Measurements from ENCODE around the gene SHISA6.

The SHISA6 gene

DNA sequence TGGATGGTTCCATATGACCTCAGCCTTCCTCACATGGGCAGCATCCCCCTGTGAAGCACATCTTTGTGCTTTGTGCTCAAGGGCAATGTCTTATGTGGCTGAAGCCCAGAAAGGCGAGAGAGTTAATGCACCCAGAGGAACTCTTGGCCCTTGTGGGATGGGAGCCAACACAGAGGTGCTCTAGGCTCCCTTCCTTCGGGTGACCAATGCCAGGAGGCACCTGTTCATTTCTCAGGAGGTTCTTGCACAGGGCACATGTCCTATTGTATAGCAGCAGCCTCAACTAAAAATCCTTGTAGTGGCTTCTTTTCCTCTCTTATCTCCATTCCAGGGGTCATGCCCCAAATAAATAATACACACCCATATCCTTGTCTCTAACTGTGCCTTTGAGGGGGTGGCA is 273.6 kb downstream of the SHISA6 start:
- DNase-seq (ENCODE audit: low read depth in 2 of 2, low spot score in 1 of 2): no peak

DNA sequence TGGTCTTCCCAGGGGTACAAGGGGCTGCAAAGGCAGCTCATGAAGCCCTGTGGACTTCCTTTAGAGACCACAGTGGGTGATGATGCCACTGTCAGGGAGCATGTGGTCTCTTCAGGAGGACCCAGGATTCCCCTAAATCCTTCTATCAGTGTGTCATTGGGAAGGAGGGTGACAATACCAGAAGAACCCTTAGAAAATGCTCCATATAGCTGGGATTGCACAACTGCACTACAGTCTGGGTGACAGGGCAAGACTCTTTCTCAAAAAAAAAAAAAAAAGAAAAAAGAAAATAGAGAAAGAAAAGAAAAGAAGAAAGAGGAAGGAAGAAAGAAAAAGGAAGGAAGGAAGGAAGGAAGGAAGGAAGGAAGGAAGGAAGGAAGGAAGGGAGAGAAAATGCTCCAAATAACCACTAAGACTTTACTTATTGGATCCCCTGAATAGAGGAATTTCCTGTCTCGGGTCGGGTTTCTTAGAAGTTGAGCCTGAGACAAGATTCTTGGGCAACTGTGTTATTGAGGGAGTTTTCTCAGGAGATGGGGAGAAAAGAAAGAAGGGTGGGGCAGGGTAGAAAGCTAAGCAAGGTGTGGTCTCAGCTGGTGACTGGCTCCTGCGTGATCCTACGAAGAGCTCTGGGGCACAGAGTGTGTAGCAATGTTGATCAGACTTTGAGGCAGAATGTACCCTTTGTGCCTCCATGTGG is 274.1 kb downstream of the SHISA6 start:
- no peak for DNase-seq (ENCODE audit: low read depth in 2 of 2, low spot score in 1 of 2)

DNA sequence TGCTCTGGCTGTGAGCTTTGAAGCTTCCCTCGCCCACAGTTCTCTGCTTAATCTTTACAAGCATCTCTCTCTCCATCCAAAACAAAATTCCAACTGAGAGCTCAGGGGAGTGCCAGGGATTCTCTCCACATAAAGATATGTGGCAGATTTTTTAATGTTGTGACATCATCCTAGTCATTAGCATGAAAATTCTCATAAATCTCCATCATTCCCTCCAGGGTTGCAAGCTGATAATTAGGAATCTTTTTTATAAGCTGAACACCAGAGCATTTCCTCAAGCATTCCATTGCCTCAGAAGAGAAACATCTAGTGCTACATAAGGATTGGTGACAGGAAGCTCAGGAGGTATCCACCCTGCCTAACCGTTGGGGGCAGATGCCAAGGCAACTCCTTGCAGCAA is 274.9 kb downstream of the SHISA6 start:
- DNase-seq (ENCODE audit: low read depth in 2 of 2, low spot score in 1 of 2): no peak

DNA sequence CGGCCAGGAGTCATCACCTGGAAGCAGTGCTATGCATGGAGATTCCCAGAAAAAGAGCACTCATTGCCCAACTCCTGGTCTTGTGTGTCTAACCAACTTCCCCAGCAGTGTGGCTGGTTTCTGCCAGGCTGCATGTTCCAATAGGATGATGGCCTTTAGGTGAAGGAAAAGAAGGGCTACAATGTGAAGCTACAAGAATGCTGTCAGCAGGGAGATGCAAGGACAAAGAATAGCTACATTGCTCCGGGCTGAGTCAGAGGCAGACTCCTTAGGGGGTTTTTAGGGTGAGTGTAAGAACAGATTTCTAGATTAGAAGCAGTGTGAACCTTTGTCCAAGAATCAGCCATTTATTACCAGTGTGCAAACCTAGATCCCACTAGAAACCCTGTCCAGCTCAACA is 294.2 kb downstream of the SHISA6 start:
- DNase-seq (ENCODE audit: low read depth in 2 of 2, low spot score in 1 of 2): no peak

DNA sequence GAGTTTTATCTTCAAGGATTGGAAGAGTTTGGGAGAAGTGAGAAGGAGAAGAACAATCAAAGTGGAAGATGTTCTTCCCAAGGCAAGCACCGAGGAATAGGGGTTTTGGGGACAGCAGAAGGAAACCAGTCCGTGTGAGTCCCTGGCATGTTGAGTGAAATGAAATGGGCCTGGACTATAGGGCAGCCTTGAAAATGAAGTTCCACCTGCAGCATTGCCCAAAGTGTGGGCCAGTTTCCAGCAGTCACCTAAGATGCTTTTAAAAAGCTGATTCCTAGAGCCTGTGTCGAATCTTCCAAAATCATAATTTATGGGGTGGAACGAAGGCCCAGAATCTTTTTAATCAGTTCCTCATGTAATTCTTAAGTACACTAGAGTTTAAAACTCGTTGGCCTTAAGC is 297.4 kb downstream of the SHISA6 start:
- no peak for DNase-seq (ENCODE audit: low read depth in 2 of 2, low spot score in 1 of 2)

DNA sequence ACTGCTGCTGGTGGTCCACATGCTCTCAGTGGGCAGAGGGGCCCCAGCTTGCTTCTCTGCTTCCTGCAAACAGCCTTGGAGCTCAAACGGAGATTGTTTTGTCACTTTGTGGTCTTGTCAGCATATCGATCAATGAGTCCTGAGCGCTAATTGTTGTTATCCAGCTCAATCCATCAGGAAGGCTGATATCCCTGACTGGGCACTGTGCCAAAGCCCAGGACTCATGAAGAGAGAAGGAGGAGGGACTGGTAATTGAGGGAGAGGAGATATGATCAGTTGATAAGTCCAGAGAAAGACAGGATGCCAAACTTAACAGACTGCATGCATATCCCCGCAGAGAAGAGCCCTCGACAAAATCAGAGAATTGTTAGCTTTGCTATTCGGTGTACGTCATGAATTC is 298.6 kb downstream of the SHISA6 start:
- DNase-seq (ENCODE audit: low read depth in 2 of 2, low spot score in 1 of 2): no peak

DNA sequence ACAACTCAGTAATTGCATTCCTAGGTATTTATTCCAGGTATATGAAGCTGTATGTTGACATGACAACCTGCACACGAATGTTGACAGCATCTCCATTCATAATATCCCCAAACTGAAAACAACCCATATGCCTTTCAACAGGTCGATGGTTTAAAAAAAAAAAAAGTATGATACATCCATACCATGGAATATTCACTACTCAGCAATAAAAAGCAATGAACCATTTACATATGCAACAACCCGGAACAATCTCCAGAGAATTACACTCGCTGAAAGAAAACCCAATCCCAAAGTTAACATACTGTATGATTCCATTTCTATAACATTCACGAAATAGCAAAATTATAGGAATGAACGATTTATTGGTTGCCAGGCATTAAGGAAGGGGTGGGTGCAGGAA is 304.0 kb downstream of the SHISA6 start:
- no peak for DNase-seq (ENCODE audit: low read depth in 2 of 2, low spot score in 1 of 2)

DNA sequence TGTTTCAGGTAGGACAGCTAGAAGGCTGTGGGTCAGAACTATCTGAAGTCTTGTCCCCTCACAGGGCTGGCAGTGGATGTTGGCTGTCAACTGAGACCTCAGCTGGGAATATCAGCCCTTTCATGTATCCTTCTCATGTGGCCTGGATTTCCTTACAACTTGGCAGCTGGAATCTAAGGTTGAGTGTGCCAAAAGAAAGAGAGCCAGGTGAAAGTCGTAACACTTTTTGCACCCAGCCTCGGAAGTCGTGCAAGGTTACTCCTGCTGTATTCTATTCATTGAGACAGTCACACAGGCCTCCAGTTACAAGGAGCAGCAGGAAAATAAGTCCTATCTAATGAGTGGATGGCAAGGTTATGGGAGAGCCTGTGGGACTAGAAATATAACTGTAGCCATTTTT is 304.7 kb downstream of the SHISA6 start:
- DNase-seq (ENCODE audit: low read depth in 2 of 2, low spot score in 1 of 2): no peak

DNA sequence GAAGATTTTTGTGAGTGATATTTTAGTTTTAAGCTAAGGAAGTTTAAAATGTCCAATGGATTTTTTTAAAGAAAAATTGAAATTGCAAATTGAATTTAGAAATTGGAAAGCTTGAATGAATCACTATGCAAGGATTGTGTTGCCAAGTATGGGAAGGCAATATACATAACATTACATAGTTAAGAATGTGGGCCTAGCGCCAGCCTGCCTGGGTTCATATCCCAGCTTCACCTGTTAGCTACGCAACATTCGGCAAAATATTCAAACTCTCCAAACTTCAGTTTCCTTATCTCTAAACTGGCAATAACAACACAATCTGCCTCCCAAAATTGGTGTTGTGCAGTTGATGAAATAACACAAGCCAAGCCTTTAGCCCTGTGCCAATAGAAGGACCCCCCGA is 306.8 kb downstream of the SHISA6 start:
- no peak for DNase-seq (ENCODE audit: low read depth in 2 of 2, low spot score in 1 of 2)

DNA sequence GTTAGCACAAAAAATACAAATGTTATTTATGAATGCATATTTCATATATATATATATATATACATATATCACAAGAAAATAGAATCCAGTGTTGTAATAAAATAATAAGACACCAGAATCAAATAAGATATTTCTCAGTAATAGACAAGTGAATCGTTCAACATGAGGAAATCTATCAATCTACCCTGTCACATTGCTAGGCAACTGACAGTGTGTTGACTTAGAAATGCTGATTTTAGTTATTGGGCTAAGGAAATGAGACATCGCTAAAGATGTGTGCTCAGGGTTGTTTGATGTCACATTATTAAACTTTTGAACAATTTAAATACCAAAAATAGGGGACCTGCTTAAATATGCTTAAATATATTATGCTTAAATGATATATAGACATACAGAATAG is 307.4 kb downstream of the SHISA6 start:
- DNase-seq (ENCODE audit: low read depth in 2 of 2, low spot score in 1 of 2): no peak

DNA sequence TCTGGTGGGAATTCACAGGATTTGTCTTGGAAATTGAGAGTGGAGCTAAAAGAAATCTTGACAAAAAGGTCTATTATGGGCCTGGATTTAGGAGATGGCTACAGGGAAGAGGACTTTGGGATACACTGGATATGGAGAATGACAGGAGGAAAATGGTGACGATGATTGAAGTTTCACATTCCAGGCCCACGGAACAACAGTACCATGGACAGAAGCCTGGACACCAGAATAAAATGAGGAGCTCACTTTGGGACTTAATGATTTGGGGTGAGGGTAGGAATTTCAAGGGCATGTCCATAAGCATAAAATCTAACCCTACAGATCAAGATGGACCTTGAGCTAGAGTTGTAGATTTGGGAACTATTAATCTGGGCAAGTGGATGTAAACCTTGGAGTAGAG is 309.4 kb downstream of the SHISA6 start:
- no peak for DNase-seq (ENCODE audit: low read depth in 2 of 2, low spot score in 1 of 2)

DNA sequence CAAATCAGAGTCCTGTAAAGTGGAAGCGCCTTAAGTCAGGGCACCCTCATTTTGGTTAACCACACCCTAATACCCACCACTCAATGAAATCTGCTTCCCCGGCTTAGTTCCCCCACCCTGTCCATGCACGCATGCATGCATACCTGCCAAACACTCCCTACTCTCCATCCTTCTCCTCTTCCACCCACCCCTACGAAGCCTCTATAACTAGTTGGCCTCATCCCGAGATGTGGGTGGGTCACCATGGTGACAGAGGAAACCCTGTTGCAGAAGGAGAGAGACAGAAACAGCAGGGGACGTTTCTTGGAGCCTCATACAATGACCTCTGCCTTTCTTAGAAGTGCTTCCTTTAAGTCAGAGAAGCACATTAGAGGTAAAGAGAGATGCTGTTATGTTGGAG is 310.4 kb downstream of the SHISA6 start:
- DNase-seq (ENCODE audit: low read depth in 2 of 2, low spot score in 1 of 2): no peak

DNA sequence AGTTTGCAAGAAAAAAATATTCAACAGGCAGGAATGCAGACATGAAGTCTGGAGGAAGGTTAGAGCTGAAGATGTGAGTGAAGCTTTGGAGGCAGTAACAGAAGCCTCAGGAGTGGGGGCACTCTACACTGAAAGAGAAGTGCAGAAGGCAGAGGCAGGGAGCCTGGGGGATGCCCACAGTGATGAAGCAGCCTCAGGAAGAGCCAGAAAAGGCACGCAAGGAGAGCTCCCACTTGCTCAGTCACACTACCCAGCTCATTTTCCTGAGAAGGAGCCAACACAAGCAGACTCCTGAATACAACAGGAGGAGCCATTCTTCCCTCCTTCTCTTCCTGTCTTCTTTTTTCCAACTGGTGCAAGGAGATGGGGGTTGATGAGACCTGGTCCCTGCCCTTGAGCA is 312.1 kb downstream of the SHISA6 start:
- no peak for DNase-seq (ENCODE audit: low read depth in 2 of 2, low spot score in 1 of 2)

DNA sequence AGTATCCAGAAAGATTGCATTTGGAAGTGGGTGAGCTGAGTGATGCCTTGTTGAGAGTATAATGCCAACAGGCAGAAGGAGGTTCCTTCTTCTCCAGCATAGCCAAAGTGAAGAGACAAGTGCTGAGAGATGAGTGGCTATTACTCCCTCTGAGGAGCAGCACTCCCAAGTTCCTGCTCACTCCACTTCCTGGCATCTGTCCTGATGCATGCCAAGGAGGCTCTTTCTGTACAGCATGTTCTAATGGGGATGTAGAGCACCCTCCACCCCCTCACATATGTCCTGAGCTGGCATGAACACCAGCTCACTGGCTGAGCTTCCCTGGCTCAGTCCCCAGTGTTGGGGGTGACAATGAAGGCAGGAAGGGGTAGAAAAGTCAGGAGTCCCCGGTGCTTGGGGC is 313.0 kb downstream of the SHISA6 start:
- no peak for DNase-seq (ENCODE audit: low read depth in 2 of 2, low spot score in 1 of 2)

DNA sequence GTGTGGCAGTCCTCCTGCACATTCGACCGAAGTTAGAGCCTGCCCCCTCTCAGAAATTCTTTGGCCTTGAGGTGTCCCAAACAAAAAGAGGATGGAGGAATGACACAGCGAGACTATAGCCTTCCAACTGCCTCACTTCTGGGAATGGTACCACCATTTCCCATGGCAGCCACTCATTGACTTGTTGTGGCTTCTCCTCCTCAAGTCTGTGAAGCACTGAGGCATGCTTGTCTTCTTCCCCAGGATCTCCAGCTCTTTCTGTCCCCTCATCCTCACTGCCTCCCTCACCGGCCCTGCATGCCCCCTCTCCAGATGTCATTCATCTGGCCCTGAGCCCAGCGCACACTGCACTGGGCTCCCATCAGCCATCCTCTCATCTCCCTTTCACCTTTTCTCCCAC is 313.5 kb downstream of the SHISA6 start:
- DNase-seq (ENCODE audit: low read depth in 2 of 2, low spot score in 1 of 2): no peak

DNA sequence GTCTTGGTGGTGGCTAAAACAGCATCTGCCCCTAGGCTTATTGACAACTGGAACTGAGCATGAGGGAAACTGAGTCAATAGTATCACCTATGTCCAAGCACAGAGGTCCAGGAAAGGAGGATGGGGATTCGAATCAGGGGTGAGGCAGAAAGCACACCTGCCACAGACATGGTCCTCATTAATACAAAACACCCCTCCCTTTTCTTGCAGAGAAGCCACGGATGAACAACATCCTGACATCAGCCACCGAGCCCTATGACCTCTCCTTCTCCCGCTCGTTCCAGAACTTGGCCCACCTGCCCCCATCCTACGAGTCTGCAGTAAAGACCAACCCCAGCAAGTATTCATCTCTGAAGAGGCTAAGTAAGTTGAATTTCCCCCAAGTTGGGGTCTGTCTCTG is 314.5 kb downstream of the SHISA6 start:
- DNase-seq (ENCODE audit: low read depth in 2 of 2, low spot score in 1 of 2): no peak

DNA sequence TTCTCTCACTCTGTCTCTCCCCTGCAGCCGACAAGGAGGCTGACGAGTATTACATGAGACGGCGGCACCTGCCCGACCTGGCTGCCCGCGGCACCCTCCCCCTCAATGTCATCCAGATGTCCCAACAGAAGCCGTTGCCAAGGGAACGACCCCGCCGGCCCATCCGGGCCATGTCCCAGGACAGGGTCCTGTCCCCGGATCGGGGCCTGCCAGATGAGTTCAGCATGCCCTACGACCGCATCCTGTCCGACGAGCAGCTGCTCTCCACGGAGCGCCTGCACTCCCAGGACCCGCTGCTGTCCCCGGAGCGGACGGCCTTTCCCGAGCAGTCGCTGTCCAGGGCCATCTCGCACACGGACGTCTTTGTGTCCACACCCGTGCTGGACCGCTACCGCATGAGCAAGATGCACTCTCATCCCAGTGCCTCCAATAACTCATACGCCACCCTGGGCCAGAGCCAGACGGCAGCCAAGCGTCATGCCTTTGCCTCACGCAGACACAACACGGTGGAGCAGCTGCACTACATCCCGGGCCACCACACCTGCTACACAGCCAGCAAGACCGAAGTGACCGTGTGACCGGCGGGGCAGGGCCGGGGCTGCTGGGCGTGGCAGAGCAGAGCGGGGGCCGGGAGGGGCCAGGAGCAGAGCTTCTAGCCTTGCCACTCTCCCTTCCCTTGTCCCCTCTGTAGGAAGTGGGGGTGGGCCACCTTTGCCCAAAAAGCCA is 316.9 kb downstream of the SHISA6 start:
- no peak for DNase-seq (ENCODE audit: low read depth in 2 of 2, low spot score in 1 of 2)

DNA sequence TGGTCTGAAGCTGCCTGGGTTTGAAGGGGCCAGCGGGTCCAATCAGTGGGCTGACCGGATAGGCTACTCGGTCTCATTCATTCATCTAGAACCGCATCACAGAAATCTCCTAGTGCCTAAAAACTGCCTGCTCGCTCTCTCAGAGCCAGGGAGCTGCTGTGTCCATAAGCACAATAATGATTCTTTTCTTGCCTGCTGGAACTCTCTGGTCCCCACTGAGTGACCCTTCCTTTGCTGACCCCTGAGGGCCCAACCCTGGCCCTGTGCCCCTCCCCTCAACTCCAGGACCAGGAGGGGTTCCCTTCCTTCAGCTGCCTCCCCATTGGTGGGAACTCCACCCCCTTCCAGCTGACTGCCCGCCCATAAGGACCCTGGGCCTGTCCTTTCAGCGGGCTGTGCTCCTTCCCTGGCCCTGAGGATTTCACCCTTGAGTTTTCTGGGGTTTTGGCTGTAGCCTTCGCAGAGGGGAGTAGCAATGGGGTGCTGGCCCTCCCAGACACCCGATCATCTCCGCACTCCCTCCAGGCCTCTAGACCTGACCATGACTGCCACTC is 317.7 kb downstream of the SHISA6 start:
- no peak for DNase-seq (ENCODE audit: low read depth in 2 of 2, low spot score in 1 of 2)

DNA sequence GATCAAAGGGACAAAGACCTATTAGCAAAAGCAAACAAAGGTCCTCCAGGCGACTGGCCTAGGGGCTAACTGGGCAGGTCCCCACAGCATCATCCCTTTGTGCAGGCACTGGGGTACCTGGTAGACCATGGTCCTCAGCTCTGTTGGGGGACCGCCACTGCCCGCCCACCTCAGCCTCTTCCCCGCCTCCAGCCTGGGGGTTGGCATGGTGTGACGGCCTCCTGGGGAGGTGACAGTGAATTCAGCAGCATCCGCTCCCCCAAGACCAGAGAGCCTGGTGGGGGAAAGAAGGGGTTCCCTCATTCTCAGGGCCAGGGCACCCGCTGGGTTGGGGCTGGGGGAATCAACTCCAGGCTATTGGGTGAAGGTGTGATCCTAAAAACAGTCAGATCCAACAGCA is 318.6 kb downstream of the SHISA6 start:
- no peak for DNase-seq (ENCODE audit: low read depth in 2 of 2, low spot score in 1 of 2)

DNA sequence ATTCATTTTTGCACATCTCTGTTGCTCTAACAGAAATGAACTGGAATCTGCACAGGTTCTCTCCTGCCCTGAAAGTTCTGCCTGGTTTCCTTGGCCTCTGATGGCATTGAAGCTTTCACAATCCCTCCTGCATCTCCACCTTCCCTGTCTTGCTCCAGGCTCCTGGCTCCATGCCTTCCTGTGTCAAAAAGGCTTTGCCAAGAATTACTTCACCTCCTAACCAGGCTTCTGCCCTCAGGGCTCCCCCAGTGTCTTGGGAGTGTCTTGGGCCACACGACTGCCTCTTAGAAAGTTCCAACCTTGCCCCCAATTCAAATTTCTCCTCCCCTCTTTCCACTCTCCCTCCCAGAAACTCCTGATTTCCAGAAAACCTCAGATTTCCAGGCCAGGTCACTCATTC is 320.3 kb downstream of the SHISA6 start:
- no peak for DNase-seq (ENCODE audit: low read depth in 2 of 2, low spot score in 1 of 2)

DNA sequence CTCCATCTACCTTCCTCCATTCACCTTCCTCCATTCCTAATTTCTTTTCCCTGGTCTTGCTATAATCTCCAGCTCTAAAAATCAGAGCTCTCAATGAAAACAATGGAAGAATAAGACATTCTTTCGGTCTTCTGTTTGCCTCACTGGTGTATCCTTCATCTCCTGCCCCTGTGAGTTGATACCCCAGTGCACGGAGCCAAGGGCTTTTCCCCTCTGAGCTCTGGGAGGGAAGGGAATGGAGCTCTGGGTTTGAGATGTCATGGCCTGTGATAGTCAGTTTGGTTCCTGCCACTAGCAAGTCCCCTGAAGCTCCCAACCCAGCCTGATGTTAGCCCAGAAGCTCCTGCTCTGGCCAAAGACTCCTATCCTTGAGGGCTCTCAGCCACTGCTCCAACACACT is 320.7 kb downstream of the SHISA6 start:
- no peak for DNase-seq (ENCODE audit: low read depth in 2 of 2, low spot score in 1 of 2)

DNA sequence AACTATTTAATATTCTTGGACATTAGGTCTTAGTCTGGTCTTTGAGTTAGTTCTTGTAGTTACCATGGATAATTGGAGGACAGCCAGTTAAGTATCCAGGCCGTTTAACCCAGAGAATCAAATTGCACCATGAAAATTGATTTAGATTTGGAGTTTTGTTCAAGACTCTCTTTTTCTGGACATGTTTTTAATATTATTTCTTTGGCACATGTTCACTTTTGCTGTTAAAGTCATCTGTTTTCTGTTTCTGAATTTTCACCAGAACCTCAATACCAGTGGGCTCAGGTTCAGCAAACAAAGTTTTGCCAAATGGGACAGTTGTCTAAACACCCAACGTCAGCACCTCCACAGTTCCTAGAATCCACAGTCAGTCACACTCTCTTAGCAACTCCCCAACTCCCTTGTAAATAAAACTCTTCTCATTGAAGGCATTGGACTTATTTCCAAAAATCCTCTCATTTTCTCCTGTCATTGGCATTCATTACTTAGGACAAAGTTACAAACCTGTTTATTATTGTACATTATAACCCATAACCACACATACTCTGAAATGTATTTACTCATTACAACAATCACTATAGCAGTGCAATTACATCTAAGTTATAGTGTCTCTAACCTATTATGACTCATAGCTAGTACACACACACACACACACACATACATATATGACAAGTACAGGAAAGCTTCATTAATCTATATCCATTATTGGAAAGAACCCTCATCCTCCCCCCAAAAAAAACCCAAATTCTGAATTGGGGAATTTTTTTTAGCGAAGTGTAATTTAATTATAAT is 323.8 kb downstream of the SHISA6 start:
- DNase-seq (ENCODE audit: low read depth in 2 of 2, low spot score in 1 of 2): no peak

Measured in stimulated activated CD8-positive, alpha-beta memory T cell treated with anti-CD3 and anti-CD28 coated beads, Interleukin-4, amount 100 ng/mL, for 1 hour (primary cell).